Stimulated activated CD8-positive, alpha-beta memory T cell treated with anti-CD3 and anti-CD28 coated beads, Interleukin-15, amount 100 ng/mL, for 48 hours (primary cell): Measurements from ENCODE around the gene STPG4.

Source experiments
- DNase-seq, 2 donors: peaks; one replicate each; pipeline ENCODE4 v3.0.0-alpha.2; 2020; ENCODE audit warnings: low read depth in 2 of 2

STPG4 gene

GRCh38 chr2:47072018-47072691, 83.0 kb downstream of the STPG4 start:
- no peak for DNase-seq

- DNase-seq: peak; percentile 39 to 66
These were observed 83.9 kb downstream of the STPG4 start for GRCh38 chr2:47070920-47071824.

- DNase-seq: no peak
These were observed 84.8 kb downstream of the STPG4 start for GRCh38 chr2:47070155-47070919.

GRCh38 chr2:47069628-47070154, 85.4 kb downstream of the STPG4 start:
- no peak for DNase-seq

GRCh38 chr2:47068981-47069627, 86.0 kb downstream of the STPG4 start:
- DNase-seq: no peak

- DNase-seq: no peak
These were observed 87.2 kb downstream of the STPG4 start for GRCh38 chr2:47067788-47068407.

- no peak for DNase-seq
These were observed 89.2 kb downstream of the STPG4 start for GRCh38 chr2:47065771-47066380.

- no peak for DNase-seq
These were observed 89.8 kb downstream of the STPG4 start for GRCh38 chr2:47065343-47065742.

- no peak for DNase-seq
These were observed 91.0 kb downstream of the STPG4 start for GRCh38 chr2:47064106-47064505.

- no peak for DNase-seq
These were observed 91.6 kb downstream of the STPG4 start for GRCh38 chr2:47063538-47063930.

GRCh38 chr2:47062681-47063537, 92.2 kb downstream of the STPG4 start:
- DNase-seq: no peak

- no peak for DNase-seq
These were observed 93.0 kb downstream of the STPG4 start for GRCh38 chr2:47061944-47062678.

GRCh38 chr2:47060652-47061170, 94.4 kb downstream of the STPG4 start:
- no peak for DNase-seq

- DNase-seq: no peak
These were observed 96.8 kb downstream of the STPG4 start for GRCh38 chr2:47058003-47058931.

- no peak for DNase-seq
These were observed 97.5 kb downstream of the STPG4 start for GRCh38 chr2:47057687-47058002.

- DNase-seq: no peak
These were observed 98.0 kb downstream of the STPG4 start for GRCh38 chr2:47056868-47057686.

- DNase-seq: no peak
These were observed 98.7 kb downstream of the STPG4 start for GRCh38 chr2:47056374-47056773.
